ENCODE results near the gene IL1RAPL1. TPM values are rescaled to one million over a fixed set of nuclear protein-coding genes. Genes with fewer than 3 reads are reported as not detected.

IL1RAPL1 gene
- total RNA-seq, 4 donors from 2014 or later: 0.42 to 0.99 (median 0.46) TPM

GRCh38 chrX:29487714-29488113 is 900.5 kb downstream of the IL1RAPL1 start:
- TF ChIP-seq POLR2AphosphoS5 (IDR thresholded peaks at IDR 0.05): no peak
- TF ChIP-seq CTCF (IDR thresholded peaks at IDR 0.05): no peak
- no peak for TF ChIP-seq POLR2A (IDR thresholded peaks at IDR 0.05; ENCODE audit: low read depth)
- no peak for TF ChIP-seq EP300 (IDR thresholded peaks at IDR 0.05)
- DNase-seq (ENCODE audit: extremely low spot score): no peak
- intact Hi-C loops (cut with DNase I): no loop called here
- Histone ChIP-seq H3K27me3 (no peaks in the 10 kb centered on the region), H3K36me3 (no peaks in the 10 kb centered on the region), H3K27ac (replicated peaks in 1 of 4) (no peak overlapping the region), H3K4me3 (no peak overlapping the region), H3K4me1 (peaks cover 0 to 3% (median 0%) of the 10 kb centered on the region in 4 donors), H3K9me3 (no peaks in the 10 kb centered on the region)
- WGBS: 65% methylated on average over 1 of the region's 1 CpG

- Histone ChIP-seq H3K27ac (replicated peaks in 1 of 4) (no peak overlapping the region), H3K4me3 (no peak overlapping the region), H3K36me3 (no peaks in the 10 kb centered on the region), H3K4me1 (peaks cover 0 to 3% (median 0%) of the 10 kb centered on the region in 4 donors), H3K27me3 (no peaks in the 10 kb centered on the region), H3K9me3 (no peaks in the 10 kb centered on the region)
- intact Hi-C loops (cut with DNase I): no loop called here
- no peak for DNase-seq (ENCODE audit: extremely low spot score)
- WGBS: 60% methylated on average over 1 of the region's 1 CpG
- no peak for TF ChIP-seq POLR2AphosphoS5 (IDR thresholded peaks at IDR 0.05)
- no peak for TF ChIP-seq POLR2A (IDR thresholded peaks at IDR 0.05; ENCODE audit: low read depth)
- no peak for TF ChIP-seq EP300 (IDR thresholded peaks at IDR 0.05)
- no peak for TF ChIP-seq CTCF (IDR thresholded peaks at IDR 0.05)
Observed at GRCh38 chrX:29488919-29489318, 901.7 kb downstream of the IL1RAPL1 start.

GRCh38 chrX:29490606-29491005 is 903.4 kb downstream of the IL1RAPL1 start:
- intact Hi-C loops (cut with DNase I): no loop called here
- Histone ChIP-seq H3K36me3 (no peaks in the 10 kb centered on the region), H3K4me3 (no peak overlapping the region), H3K27ac (replicated peaks in 1 of 4) (no peak overlapping the region), H3K27me3 (no peaks in the 10 kb centered on the region), H3K9me3 (no peaks in the 10 kb centered on the region), H3K4me1 (peaks cover 0 to 3% (median 0%) of the 10 kb centered on the region in 4 donors)
- TF ChIP-seq CTCF (IDR thresholded peaks at IDR 0.05) (no peak), POLR2A (IDR thresholded peaks at IDR 0.05; ENCODE audit: low read depth) (no peak), EP300 (IDR thresholded peaks at IDR 0.05) (no peak), POLR2AphosphoS5 (IDR thresholded peaks at IDR 0.05) (no peak)
- 79% methylated on average over 2 of the region's 2 CpGs for WGBS
- no peak for DNase-seq (ENCODE audit: extremely low spot score)

GRCh38 chrX:29491659-29492058 is 904.4 kb downstream of the IL1RAPL1 start:
- H3K27ac ChIP-seq (replicated peaks in 1 of 4): no peak overlapping the region
- no peaks in the 10 kb centered on the region for H3K27me3 ChIP-seq
- DNase-seq (ENCODE audit: extremely low spot score): no peak
- intact Hi-C loops (cut with DNase I): no loop called here
- WGBS: 63% methylated on average over 3 of the region's 3 CpGs
- peaks cover 0 to 3% (median 0%) of the 10 kb centered on the region in 4 donors for H3K4me1 ChIP-seq
- H3K9me3 ChIP-seq: no peaks in the 10 kb centered on the region
- H3K4me3 ChIP-seq: no peak overlapping the region
- no peak for TF ChIP-seq EP300 (IDR thresholded peaks at IDR 0.05)
- TF ChIP-seq POLR2AphosphoS5 (IDR thresholded peaks at IDR 0.05): no peak
- no peak for TF ChIP-seq CTCF (IDR thresholded peaks at IDR 0.05)
- TF ChIP-seq POLR2A (IDR thresholded peaks at IDR 0.05; ENCODE audit: low read depth): no peak
- no peaks in the 10 kb centered on the region for H3K36me3 ChIP-seq

- Histone ChIP-seq H3K4me1 (no peaks in the 10 kb centered on the region), H3K4me3 (no peak overlapping the region), H3K36me3 (no peaks in the 10 kb centered on the region), H3K9me3 (no peaks in the 10 kb centered on the region), H3K27ac (replicated peaks in 1 of 4) (no peak overlapping the region), H3K27me3 (no peaks in the 10 kb centered on the region)
- DNase-seq (ENCODE audit: extremely low spot score): no peak
- intact Hi-C loops (cut with DNase I): no loop called here
- TF ChIP-seq POLR2AphosphoS5 (IDR thresholded peaks at IDR 0.05) (no peak), POLR2A (IDR thresholded peaks at IDR 0.05; ENCODE audit: low read depth) (no peak), EP300 (IDR thresholded peaks at IDR 0.05) (no peak), CTCF (IDR thresholded peaks at IDR 0.05) (no peak)
- WGBS: 65% methylated on average over 2 of the region's 2 CpGs
Observed at GRCh38 chrX:29496636-29497180, 909.5 kb downstream of the IL1RAPL1 start.

Data from esophagus muscularis mucosa (tissue), 4 donors.